HG03565 (cell line): ENCODE measurements around the gene ZNF77.
"Not testable (repeated sequence)": the region's sequence is repeated elsewhere in the genome, so short reads cannot be mapped to it uniquely, and the experiment has no call there.

Experiments used
- ATAC-seq: cut with Tn5 transposase; IDR thresholded peaks from one replicate; pipeline ENCODE4 v1.9.1; 2021; ENCODE audit warnings: mild to moderate bottlenecking, moderate library complexity; ENCODE audit not compliant: unreplicated experiment

Gene ZNF77

DNA sequence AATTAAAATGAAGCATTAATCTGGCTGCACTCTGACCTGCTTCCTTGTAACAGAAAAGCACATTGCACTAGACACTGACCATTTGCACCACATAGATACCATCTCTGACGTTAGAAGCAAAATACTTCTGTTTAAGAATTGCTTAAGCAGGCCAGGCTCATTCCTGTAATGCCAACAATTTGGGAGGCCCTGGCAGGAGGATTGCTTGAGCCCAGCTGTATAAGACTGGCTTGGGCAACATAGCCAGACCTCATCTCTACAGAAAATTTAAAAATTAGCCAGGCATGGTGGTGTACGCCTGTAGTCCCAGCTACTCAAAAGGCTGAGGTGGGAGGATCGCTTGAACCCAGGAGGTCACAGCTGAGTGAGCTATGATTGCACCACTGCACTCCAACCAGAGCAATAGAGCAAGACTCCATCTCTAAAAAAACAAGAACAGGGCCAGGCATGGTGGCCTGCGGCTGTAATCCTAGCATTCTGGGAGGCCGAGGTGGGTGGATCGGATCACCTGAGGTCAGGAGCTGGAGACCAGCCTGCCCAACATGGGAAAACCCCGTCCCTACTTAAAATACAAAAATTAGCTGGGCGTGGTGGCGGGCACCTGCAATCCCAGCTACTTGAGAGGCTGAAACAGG, 25.5 kb upstream of the ZNF77 start:
- ATAC-seq, result no peak

DNA sequence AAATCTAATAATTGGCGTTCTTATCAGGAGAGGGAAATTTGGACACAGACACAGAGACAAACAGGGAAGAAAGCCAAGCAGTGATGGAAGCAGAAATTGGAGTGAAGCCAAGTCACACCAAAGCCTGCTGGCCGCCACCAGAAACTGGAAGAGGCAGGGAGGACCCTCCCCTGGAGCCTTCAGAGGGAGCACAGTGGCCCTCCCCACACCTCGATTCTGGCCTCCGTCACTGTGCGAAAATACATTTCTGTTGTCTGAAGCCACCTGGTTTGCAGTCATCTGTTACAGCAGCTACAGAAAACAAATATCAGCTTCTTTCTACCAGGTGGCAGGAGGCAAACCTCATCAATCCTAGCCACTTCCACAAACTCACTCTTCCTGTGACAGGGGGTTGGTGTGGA, 24.3 kb upstream of the ZNF77 start:
- no peak for ATAC-seq

DNA sequence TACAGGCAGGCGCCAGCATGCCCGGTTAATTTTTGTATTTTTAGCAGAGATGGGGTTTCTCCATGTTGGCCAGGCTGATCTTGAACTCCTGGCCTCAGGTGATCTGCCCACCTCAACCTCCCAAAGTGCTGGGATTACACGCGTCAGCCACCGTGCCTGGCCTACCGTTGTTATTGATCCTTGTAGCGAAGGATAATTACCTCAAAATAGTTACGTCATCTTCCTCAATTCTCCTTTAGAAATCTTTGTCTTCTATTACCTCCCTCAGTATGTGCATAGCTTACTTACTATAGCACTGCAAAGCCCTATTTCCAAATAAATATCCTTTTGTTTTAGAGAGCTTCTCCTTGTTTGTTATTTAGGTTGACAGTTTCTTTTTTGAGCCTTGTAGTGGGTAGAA, 23.2 kb upstream of the ZNF77 start:
- no peak for ATAC-seq

DNA sequence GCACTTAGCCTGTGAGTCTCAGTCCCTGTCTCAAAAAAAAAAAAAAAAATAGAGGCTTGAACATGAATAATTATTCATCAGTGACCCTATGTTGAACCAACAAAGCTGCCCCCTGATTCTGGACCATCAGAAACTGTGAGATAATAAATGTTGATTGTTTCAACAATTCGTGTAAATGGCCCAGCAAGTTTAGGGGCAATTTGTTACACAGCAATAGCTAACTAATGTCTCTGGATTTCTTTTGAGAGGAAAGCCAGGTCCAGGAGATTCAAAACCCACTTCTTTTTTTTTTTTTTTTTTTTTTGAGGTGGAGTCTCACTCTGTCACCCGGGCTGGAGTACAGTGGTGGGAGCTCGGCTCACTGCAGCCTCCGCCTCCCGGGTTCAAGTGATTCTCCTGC, 20.1 kb upstream of the ZNF77 start:
- no peak for ATAC-seq

DNA sequence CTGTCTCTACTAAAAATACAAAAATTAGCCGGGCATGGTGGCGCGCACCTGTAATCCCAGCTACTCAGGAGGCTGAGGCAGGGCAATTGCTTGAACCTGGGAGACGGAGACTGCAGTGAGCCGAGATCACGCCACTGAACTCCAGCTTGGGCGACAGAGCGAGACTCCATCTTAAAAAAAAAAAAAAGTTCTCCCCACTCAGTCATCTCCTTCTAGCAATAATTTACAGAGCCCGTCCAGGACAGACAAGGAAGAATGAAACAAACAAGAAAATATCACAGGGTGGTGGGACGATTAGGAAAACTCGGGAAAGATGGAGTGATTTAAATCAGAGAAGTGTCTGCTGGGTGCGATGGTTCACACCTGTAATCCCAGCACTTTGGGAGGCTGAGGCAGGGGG, 18.9 kb upstream of the ZNF77 start:
- ATAC-seq, result not testable (repeated sequence)

DNA sequence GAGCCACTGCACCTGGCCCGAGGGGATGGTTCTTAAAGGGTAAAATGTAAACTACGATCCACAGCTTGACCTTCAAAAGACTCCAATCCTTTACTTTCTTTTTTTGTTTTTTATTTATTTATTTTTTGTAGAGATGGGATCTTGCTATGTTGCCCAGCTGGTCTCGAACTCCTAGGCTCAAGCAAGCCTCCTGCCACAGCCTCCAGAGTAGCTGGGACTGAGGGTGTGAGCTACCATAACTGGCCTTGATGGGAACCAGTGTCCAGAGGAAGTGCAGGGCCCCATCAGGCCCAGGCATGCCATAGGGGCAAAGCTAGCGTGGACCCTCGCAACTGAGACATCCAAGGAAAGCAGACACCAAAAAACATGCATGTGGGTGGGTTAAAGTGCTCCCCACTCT, 18.4 kb upstream of the ZNF77 start:
- ATAC-seq, result no peak

DNA sequence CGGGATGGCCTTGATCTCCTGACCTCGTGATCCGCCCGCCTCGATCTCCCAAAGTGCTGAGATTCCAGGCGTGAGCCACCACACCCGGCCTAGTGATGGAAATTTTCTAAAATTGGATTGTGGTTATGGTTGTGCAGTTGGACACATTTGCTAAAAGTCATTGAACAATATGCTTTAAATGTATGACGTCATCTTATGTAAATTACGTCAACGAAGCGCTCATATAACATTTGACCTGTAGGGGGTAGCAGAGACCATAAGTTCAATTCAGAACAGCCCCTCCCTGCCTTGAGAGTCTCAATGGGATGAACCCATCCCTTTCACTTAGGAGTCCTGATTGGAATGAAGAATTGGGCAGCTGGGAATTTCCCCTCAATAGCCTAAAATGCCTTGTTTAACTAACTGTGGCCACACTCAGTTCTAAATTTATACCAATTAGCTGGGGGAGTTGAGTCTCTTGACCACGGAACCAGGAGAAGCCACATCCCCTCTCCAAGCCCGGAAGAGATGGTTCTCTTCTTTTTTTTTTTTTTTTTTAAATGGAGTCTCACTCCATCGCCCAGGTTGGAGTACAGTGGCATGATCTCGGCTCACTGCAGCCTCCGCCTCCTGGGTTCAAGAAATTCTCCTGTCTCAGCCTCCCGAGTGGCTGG, 17.4 kb upstream of the ZNF77 start:
- no peak for ATAC-seq

DNA sequence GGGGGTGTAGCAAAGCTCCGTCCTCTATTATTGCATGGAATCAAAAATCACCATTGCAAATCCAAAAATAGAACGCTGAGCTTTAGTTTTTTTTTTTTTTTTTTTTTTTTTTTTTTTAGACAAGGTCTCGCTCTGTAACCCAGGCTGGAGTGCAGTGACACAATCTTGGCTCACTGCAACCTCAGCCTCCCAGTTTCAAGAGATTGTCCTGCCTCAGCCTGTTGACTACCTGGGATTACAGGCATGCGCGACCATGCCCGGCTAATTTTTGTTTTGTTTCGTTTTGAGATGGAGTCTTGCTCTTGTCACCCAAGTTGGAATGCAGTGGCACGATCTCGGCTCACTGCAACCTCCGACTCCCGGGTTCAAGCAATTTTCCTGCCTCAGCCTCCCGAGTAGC, 15.3 kb upstream of the ZNF77 start:
- ATAC-seq, result no peak

DNA sequence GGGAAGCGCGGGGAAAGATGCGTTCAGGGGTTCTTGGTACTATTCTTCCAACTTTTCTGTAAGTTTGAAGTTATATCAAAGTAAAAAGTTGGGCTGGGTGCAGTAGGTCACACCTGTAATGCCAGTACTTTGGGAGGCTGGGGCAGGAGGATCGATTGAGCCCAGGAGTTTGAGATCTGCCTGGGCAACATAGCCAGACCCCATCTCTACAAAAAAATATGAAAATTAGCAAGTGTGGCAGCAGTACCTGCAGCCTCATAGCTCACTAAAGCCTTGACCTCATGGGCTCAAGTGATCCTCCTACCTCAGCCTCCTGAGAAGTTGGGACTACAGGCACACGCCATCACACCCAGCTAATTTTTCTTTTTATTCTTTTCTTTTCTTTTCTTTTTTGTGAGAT, 12.4 kb upstream of the ZNF77 start:
- no peak for ATAC-seq

DNA sequence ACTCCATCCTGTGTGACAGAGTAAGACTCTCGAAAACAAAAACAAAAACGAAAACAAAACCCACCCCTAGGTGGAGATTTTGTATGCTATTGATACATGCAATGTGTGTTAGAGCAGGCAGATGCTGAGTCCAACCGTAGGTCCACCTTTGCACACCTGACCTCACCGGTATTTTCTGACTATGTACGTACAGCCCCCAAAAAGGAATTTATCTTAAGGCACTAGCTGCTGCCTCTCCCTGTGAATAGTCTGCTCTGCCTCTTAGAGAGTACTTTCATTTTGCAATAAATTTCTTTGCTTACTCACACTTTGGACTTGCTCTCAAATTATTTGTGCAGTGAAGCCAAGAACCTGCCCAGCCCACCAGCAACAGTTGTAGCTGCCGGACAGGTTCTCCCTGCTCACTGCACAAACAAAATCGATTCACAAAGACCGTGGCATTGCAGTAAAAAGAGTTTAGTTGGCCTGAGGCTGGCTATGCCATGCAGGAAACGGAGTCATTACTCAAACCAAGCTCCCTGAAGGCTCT, 8.2 kb upstream of the ZNF77 start:
- ATAC-seq, result no peak

DNA sequence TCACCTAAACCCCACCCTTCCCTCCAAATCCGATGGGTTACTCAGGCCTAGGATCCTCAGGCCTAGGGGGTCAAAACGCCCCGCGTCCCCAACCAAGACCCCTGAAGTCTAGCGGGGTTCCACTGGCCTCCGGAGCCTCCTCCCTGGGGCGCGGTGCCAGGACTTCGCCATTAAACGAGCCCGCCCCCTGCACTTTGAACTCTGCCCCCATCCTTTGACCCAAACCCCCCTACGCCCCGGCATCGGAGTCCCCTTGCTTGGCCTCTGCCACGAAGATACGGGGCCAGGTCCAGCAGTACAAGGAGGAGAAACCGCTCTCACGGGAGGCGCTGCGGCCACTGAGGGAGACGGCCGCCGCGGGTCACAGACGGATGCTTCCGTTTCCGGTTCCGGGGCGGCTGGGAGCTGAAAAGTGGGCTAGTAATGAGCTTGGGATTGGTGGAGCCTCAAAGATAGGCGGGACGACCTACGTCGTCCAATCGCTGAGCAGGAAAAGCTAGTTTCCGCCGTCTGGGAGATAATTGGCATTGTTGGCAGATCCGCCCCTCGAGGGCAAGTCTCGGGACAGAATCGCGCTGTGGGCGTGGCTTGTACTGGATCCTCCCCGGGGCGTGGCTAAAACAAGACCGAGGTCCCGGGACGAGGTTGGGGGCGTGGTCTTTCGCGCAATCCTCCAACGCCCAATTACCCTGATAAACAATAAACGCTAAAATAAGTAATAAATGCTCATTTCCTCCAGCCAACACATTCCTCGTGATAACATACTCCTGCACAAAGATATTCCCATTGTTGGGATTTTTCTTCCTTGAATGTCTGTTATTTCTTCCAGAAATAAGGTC, 5.7 kb upstream of the ZNF77 start:
- peak; percentile 79 for ATAC-seq

DNA sequence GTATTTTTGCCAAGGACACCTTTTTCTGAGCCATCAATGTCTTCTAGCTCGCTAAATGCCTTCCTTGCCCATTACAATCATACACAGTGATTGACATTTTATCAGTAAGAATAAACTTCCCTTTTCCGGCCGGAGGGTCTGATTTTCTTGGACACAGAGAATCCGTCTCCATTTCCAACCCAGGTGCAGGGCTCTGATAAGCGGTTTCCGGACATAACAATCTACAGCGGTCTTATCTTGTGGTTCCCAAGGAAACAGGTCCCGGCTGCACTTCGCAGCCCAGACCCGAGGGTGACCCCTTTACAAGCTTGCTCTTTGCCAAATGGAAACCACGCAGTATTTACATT, 5.1 kb upstream of the ZNF77 start:
- peak; percentile 7 for ATAC-seq

DNA sequence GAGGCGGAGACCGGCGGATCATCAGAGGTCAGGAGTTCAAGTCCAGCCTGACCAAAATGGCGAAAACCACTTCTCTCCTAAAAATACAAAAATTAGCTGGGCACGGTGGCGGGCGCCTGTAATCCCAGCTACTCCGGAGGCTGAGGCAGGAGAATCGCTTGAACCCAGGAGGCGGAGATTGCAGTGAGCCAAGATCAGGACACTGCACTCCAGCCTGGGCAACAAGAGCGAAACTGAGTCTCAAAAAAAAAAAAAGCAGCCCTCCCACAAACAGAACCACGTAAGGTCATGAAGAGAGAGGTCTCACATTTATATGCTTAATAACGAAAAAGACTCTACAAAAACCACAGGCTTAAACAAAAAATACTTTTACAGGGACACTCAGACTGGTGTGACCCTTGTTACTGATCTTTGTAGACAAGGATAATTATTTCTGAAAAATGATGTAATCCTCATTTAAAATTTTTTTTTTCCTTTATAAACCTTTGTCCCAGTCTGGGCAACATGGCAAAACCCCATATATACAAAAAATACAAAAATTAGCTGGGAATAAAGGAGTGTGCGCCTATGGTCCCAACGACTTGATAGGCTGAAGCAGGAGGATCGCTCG, 909 bp upstream of the ZNF77 start:
- no peak for ATAC-seq

DNA sequence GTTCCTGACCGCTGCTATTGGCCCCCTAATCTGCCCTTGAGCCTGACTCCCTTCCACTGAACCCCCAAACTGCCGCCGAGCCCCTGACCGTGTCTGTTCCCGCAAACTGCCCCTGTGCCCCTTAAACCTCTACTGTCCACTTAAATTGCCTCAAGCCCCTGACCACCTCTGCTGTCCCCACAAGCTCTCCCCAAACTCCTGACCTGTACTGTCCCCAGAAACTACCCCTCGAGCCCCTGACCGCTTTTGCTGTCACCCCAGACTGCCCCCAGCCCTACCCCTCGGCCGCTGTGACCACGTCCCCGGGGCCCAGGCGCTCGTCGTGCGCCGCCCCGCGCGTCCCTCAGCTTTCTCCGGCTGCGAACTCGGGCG, 382 bp downstream of the ZNF77 start:
- ATAC-seq, result no peak

DNA sequence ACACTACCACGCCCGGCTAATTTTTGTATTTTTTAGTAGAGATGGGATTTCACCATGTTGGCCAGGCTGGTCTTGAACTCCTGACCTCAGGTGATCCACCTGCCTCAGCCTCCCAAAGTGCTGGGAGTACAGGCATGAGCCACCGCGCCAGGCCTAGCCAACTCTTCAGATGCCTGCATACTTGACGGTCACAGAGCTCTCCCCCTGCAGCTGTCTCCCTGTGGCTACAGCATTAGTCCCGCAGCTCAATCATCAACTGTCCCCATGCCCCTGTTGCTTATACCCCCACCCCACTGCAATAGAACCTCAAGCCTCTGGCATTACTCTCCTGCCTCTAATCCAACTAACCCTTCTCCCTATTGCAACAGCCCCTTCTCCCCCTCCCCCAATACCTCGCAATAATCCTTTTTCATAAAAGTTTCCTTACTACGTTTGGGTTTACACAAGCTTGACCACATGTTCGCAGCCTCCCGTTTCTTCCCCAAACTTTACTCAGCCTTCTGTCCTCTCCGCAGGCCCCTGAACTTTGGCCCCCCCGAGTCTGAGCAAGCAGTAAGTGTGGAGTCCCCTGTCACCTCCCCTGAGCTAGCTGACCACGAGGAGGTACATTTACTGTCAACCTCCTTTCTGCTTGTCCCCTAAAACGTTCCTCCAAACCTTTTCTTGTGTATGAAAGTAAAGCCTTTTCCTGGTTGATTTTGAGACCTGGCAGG, 1.7 kb downstream of the ZNF77 start:
- no peak for ATAC-seq

DNA sequence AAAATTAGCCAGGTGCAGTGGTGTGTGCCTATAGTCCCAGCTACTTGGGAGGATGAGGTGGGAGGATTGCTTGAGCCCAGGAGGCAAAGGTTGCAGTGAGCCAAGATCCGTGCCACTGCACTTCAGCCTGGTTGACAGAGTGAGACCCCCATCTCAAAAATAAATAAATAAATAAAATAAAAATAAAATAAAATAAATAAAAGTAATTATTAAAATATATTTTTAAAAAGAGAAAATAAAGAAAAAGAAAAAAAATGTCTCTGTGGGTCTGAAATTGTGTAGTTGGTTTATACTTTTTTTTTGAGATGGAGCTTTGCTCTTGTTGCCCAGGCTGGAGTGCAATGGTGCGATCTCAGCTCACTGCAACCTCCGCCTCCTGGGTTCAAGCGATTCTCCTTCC, 8.9 kb downstream of the ZNF77 start:
- ATAC-seq, result not testable (repeated sequence)

DNA sequence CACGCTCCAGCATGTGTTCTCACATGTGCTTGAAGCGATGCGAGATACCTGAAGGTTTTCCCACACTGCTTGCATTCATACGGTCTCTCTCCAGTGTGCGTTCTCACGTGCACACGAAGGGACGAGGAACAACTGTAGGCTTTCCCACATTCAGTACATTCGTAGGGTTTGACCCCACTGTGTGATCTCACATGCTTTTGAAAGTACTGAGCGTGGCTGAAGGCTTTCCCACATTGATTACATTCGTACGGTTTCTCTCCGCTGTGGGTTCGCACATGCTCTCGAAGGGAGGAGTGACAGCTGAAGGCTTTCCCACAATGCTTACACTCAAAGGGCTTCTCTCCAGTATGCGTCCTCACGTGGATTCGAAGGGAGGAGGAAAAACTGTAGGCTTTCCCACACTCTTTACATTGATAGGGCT, 11.3 kb downstream of the ZNF77 start:
- no peak for ATAC-seq

DNA sequence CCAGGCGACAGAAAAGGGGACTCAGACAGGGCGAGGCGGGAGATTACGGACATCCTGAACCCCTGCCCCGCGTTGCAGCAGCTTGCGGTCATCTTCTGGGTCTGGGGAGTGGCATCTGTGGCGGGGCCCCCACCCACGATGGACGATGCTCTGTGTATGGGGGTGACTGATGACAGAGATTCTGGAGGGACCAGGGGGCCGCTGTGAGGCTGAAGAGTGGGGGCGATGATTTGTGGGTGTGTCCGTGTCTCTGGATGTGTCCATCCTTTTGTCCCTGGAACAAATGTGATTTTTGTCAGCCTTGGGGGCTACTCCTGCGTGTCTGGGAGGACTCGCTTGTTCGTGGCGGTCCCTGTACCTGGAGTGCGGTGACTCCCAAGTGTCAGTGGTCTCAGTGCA, 17.7 kb downstream of the ZNF77 start:
- no peak for ATAC-seq

DNA sequence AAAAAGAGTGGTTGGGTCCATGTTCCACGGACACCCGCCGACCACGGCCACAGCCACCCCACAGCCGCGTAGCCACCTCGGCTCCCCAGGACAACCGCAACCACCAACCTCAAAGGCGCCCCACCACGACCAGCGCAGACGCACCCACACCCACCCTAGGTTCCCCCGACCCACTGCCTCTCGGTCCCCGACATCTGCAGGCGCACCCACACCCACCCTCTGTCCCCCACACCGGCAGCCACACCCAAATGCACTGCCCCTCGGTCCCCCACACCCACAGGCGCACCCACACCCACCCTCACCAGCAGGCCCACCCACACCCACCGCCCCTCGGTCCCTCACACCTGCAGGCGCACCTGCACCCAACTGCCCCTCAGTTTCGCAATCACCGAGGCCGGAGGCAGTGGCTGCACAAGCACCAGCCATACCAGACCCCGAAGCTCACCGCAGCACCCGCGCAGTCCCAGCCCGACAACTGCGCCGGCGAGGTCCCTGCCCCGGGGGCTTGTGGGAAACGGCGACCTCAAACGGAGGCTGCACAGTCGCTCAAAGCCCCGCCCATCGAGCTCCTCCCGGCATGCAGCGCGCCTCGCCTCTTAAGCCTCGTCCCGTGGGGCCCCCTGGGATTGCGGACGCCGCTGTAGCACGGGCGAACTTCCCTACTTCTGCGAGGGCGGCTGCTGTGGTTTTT, 18.3 kb downstream of the ZNF77 start:
- no peak for ATAC-seq

DNA sequence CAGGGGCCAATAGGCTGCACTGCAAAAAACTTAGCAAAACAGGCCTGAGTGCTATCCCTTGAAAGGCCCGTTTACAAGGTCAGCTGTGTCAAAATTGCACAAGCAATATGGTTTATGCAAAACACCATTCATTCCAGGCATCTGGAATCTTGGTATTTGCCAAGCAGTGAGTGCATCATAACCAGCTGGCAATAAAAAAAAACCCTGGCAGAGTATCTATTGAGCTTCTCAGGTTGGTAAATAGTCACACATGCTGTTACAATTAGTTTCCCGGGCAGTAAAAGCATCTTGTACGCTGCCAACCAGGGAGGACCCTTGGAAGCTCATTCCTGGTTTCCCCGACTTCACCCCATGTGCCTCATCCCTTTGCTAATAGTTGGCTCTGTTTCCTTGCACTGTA, 21.3 kb downstream of the ZNF77 start:
- no peak for ATAC-seq
